Measurements from ENCODE around the gene ZMYM3. TPM values are rescaled to one million over a fixed set of nuclear protein-coding genes. Genes with fewer than 3 reads are reported as not detected.

The ZMYM3 gene
- total RNA-seq, 1 donor from 2014 or later = 23.2 TPM

DNA sequence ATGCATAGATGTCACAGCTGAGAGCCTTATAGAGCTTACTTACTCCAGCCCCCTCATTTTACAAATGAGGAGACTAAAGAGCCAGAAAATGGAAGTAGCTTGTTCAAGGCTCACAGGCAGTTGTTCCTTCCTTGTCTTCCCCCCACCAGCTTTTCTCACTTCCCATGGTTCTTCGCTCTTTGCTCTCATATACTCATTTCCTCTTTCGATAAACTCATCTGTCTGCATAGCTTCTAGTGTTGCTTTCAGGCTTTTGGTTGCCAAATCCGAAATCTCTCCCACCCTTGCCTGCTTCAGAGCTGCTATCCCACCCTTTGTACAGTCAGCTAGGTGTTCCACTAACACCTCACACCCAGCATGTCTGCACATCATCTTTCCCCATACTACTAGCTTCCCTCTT, 55.9 kb downstream of the ZMYM3 start:
- peak; percentile 29 to 35 for ATAC-seq
- Histone ChIP-seq H3K27me3 (ENCODE audit: low read depth) (no peaks in the 10 kb centered on the region), H3K4me1 (no peaks in the 10 kb centered on the region), H3K27ac (no peak overlapping the region), H3K4me3 (peak overlapping the region; percentile 45), H3K9me3 (no peaks in the 10 kb centered on the region), H3K36me3 (no peaks in the 10 kb centered on the region)
- DNase-seq = no peak
- intact Hi-C loops (cut with DNase I) = no loop called here
- TF ChIP-seq, protein P1, sequence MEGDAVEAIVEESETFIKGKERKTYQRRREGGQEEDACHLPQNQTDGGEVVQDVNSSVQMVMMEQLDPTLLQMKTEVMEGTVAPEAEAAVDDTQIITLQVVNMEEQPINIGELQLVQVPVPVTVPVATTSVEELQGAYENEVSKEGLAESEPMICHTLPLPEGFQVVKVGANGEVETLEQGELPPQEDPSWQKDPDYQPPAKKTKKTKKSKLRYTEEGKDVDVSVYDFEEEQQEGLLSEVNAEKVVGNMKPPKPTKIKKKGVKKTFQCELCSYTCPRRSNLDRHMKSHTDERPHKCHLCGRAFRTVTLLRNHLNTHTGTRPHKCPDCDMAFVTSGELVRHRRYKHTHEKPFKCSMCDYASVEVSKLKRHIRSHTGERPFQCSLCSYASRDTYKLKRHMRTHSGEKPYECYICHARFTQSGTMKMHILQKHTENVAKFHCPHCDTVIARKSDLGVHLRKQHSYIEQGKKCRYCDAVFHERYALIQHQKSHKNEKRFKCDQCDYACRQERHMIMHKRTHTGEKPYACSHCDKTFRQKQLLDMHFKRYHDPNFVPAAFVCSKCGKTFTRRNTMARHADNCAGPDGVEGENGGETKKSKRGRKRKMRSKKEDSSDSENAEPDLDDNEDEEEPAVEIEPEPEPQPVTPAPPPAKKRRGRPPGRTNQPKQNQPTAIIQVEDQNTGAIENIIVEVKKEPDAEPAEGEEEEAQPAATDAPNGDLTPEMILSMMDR (IDR thresholded peaks at IDR 0.05) = no peak

GRCh38 chrX:71195964-71196649, 57.8 kb downstream of the ZMYM3 start:
- Histone ChIP-seq H3K4me1 (no peaks in the 10 kb centered on the region), H3K36me3 (no peaks in the 10 kb centered on the region), H3K27me3 (ENCODE audit: low read depth) (no peaks in the 10 kb centered on the region), H3K4me3 (peak overlapping the region; percentile 45), H3K27ac (no peak overlapping the region), H3K9me3 (no peaks in the 10 kb centered on the region)
- intact Hi-C loops (cut with DNase I) = no loop called here
- DNase-seq = no peak
- no peak for ATAC-seq
- TF ChIP-seq, protein P1 (IDR thresholded peaks at IDR 0.05) = no peak

DNA sequence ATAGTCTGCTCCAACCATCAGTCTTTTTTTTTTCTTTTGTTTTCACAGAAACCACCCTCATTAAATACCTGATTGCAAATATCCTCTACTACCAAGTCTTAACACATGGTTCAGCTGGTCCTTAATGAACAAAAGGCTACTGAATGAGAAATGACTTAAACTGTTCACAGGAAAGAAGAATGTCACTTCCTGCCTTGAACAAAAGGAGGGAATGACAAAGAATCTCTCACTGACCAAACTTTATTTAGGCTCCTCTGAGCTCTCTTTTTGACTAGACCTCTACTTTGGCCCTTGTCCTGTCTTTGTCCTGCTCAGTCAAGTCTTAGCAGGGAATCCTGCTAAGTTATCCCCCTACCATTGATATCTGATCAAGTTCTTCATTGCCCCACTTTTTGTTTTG, 62.7 kb downstream of the ZMYM3 start:
- Histone ChIP-seq H3K36me3 (no peaks in the 10 kb centered on the region), H3K27ac (no peak overlapping the region), H3K27me3 (ENCODE audit: low read depth) (no peaks in the 10 kb centered on the region), H3K9me3 (no peaks in the 10 kb centered on the region), H3K4me3 (no peak overlapping the region), H3K4me1 (no peaks in the 10 kb centered on the region)
- intact Hi-C loops (cut with DNase I) = no loop called here
- TF ChIP-seq, protein P1 (IDR thresholded peaks at IDR 0.05) = no peak
- ATAC-seq (no peak), DNase-seq (no peak)

Other genes starting within 250 kb of the ZMYM3 start
- gene SNX12, start 185.8 kb downstream of the ZMYM3 start, total RNA-seq = 47.7 TPM
- gene FOXO4, start 158.3 kb downstream of the ZMYM3 start, total RNA-seq = 34.7 TPM
- gene CXorf65, start 147.4 kb downstream of the ZMYM3 start, total RNA-seq = not detected
- 33.1 TPM for gene IL2RG, start 142.6 kb downstream of the ZMYM3 start, total RNA-seq
- gene MED12, start 135.5 kb downstream of the ZMYM3 start, total RNA-seq = 48.4 TPM
- 1.3 TPM for gene NLGN3, start 109.3 kb downstream of the ZMYM3 start, total RNA-seq
- 1.7 TPM for gene GJB1, start 30.9 kb downstream of the ZMYM3 start, total RNA-seq
- gene NONO, start 29.5 kb upstream of the ZMYM3 start, total RNA-seq = 233 TPM
- 1.4 TPM for gene ITGB1BP2, start 47.6 kb upstream of the ZMYM3 start, total RNA-seq
- 30.9 TPM for gene TAF1, start 112.2 kb upstream of the ZMYM3 start, total RNA-seq